Kidney tubule cell (primary cell): Measurements from ENCODE around the gene RETREG2.

Source experiments
- DNase-seq: peaks from one replicate; pipeline ENCODE4 v3.0.0-alpha.2; 2018; ENCODE audit warnings: low spot score

RETREG2 gene

GRCh38 chr2:219169930-219170654 is 8.0 kb upstream of the RETREG2 start, which contains the start of gene SLC23A3:
Gene SLC23A3, minus strand, starts transcription at chr2:219170029. Its CDS starts 45 bp downstream, at chr2:219169984.
- no peak for DNase-seq

- DNase-seq: peak; percentile 92
These were observed 6.8 kb upstream of the RETREG2 start for GRCh38 chr2:219171231-219171651.

DNA sequence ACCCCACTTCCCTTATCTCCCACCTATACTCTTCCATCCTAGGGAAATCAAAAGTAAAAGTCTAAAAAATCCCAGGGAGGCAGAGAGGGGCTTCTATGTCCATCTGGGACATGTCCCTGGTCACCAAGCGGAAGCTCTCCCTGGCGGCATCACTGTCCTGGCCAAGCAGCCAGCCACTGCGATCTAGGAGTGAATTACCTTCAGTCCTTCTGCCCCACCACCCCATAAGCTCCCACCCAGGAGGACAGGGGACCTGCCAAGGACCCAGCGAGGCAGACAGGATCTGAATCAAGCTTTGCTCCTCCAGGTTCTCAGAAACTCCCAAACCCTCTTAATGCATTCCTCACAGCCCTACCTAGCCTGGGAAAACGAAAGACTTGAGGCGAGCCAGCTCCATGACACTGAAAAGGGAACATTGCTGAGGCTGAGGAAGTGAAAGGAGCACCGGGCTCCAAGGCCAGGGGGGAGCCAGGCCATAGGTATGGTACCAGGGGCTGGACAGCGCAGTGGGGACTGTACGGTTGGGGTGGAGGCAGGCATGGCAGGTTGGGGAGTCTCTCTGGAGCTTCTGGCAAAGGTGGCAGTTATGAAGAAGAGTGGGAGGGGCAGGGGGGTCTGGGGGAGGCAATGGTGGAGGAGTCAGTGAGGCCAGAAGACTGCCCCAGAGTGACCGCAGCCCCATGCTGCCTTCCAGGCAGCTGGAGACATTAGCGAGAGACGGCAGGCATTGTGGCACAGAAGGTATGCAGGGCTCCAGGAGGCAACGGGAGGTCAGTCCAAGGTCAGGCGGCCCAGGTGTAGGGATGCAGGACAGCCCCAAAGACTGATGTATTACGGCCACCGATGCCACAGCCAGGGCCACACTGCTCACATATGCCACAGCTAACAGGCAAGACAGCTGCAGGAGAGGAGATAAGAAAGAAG is 5.6 kb upstream of the RETREG2 start:
- no peak for DNase-seq

DNA sequence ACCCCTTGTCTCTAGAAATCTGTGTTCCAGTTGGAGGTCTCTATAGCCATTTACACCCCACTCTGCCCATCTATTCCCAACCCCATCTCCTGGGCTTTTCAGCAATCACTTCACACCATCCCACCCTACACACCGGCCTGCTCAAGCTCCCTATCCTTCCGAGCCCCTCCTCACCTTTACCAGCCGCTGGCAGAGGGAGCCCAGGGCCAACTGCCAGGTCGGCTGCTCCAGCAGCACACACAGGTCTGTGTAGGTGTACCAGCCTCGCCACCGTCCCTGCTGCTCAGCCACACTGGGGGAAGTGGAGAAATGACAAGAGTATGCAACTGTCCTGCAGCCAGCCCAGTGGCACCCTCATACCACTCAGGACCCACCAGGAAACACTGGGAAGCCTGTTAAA is 4.9 kb upstream of the RETREG2 start:
- no peak for DNase-seq

DNA sequence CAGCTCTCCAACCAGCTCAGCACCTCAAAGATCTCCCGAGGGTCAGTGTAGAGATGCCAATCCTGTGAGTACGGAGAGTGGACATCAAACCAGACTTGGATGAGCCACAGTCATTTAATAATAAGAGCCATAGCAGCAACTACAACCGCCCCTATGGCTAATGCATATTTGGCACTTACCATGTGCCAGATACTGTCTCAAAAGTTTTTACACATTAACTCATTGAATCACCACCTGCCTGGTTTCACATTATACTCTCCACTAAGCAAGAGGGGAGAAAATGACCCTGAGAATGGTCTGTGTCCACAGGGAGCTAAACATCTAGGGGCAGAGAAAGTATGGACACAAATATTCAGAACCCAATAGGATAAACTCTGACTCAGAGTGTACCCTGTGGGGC is 3.9 kb upstream of the RETREG2 start:
- peak; percentile 92 for DNase-seq

DNA sequence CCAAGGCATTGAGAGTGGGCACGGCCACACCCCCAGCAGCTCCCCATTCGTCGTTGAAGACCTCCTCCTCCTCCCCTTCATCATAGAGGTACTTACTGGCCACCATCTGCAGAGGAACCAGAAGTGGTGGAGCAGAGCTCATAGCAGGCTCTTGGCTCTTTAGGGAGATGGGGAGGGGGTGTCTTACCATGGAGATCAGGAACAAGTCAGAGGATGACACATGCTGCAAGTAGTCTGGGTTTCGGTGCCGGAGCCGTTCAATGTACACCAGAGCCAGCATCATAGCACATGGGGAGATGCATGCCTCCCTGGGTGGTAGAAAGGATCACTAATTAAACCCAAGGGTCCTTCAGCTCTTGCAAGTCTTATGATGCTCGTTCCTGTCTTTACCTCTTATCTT is 3.3 kb upstream of the RETREG2 start:
- DNase-seq: peak; percentile 90

DNA sequence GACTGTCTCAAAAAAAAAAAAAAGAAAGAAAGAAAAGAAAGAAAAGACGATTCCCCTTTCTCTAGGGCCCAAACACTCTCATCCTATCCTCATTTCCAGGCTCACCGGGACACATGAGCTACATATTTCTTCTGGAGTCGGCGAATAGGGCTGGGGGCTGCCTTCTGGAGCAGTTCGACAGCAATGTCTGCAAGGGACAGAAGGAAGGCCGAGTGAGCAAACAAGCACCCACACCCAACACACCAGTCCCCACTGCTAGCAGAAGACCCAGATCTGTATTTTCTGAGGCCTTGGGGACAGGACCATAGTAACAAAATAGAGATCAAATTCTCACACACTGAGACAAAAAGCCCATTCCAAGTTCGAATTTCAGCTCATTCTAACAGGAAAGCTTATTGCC is 2.6 kb upstream of the RETREG2 start:
- DNase-seq: no peak

DNA sequence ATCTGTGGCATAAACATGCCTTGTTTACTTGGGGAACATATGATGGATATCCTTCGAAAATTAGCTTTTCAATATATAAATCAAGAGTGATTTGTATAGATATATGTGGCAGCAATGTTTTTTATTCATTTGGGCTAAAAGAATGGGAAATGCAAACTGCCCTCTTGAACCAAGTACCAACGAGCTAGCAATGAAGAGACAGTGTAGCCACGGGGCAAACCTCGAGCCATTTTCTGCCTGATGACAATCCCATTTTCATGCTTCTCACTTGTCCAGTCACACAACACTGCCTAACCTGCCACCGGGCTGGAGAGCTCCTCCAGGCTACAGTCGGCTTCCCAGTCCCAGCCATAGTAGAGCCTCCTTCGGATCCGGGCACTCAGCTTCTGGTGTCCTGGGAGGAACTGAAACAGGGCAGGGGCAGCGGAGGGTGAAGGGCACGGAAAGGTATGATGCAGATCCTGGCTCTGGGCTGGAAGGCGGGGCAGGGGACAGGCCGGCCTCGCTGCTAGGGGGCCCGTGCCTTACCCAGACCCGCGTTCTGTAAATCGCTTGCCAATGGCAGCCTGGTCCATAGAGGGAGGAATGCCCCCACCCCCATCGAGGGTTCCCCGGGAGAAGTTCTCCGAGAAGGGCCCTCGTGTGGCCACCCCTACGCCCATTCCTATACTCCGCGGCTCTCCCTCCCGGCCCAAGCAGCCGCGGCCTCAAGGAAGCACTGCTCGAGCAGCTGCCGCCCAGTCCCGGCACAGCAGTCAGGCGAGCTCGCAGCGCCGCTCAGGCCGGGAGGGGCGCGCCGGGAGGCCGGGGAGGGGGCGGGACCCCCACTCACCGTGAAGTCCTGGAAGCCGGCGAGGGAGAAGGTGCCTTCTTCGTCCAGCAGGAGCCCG is 1.9 kb upstream of the RETREG2 start:
- peak; percentile 72 for DNase-seq

- DNase-seq: peak; percentile 93
These were observed 1.1 kb upstream of the RETREG2 start, which contains the start of gene CNPPD1 for GRCh38 chr2:219176818-219177551. Gene CNPPD1, minus strand, starts transcription at chr2:219176925. Its CDS starts 97 bp downstream, at chr2:219176828.

DNA sequence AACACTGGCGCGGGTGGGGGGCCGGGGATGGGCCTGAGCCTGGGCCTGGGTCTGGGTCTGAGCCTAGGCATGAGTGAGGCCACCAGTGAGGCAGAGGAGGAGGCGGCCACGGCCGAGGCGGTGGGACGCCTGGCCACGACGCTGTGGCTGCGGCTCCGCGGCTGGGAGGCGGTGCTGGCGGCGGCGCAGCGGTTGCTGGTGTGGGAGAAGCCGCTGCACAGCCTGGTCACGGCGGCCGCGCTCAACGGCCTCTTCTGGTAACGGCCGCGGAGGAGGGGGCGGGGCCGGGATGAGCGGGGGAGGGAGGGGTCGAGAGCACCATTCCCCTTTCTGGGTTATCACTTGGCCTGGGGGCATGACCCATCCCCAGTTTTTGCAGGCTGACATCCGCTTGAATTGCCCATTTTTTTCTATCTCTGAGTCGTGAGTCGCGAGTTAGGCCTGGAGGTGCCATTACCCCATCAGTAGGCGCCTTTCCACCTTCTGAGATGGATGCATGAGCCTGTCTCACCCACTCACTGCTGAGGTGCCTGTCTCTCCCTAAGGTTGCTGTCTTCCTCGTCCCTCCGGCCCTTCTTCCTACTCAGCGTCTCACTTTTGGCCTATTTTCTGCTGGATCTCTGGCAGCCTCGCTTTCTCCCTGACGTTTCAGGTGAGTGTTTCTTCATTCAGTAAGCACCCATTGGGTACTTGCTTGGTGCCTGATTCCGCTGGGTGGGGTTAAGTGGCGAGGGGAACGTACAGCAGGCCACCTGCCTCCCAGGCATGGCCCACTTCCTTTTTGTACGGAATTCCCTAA is 501 bp downstream of the RETREG2 start:
- no peak for DNase-seq

- no peak for DNase-seq
These were observed 1.8 kb downstream of the RETREG2 start for GRCh38 chr2:219179601-219180465.

- DNase-seq: no peak
These were observed 2.9 kb downstream of the RETREG2 start for GRCh38 chr2:219180961-219181360.

- no peak for DNase-seq
These were observed 3.5 kb downstream of the RETREG2 start for GRCh38 chr2:219181531-219181930.

DNA sequence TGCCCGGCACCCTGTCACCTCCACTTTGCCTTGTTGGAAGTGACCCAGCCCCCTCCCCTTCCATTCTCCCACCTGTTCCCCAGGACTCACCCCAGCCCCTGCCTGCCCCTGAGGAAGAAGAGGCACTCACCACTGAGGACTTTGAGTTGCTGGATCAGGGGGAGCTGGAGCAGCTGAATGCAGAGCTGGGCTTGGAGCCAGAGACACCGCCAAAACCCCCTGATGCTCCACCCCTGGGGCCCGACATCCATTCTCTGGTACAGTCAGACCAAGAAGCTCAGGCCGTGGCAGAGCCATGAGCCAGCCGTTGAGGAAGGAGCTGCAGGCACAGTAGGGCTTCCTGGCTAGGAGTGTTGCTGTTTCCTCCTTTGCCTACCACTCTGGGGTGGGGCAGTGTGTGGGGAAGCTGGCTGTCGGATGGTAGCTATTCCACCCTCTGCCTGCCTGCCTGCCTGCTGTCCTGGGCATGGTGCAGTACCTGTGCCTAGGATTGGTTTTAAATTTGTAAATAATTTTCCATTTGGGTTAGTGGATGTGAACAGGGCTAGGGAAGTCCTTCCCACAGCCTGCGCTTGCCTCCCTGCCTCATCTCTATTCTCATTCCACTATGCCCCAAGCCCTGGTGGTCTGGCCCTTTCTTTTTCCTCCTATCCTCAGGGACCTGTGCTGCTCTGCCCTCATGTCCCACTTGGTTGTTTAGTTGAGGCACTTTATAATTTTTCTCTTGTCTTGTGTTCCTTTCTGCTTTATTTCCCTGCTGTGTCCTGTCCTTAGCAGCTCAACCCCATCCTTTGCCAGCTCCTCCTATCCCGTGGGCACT is 4.5 kb downstream of the RETREG2 start:
- DNase-seq: no peak

DNA sequence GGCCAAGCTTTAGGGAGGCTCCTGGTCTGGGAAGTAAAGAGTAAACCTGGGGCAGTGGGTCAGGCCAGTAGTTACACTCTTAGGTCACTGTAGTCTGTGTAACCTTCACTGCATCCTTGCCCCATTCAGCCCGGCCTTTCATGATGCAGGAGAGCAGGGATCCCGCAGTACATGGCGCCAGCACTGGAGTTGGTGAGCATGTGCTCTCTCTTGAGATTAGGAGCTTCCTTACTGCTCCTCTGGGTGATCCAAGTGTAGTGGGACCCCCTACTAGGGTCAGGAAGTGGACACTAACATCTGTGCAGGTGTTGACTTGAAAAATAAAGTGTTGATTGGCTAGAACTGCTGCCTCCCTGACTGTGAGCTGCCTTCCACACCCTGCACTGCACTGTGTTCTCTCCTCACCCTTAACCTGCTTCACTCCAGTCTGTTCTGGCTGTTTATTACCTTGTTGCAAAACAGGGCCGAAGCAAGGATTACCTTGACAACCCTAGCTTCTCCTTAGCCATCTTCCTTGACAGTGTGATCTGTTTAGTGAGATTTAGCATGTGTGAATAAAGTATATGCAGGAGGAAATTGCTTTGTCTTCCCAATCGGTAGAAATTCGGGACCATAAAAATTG is 5.2 kb downstream of the RETREG2 start:
- no peak for DNase-seq

- DNase-seq: no peak
These were observed 6.0 kb downstream of the RETREG2 start for GRCh38 chr2:219184121-219184520.

DNA sequence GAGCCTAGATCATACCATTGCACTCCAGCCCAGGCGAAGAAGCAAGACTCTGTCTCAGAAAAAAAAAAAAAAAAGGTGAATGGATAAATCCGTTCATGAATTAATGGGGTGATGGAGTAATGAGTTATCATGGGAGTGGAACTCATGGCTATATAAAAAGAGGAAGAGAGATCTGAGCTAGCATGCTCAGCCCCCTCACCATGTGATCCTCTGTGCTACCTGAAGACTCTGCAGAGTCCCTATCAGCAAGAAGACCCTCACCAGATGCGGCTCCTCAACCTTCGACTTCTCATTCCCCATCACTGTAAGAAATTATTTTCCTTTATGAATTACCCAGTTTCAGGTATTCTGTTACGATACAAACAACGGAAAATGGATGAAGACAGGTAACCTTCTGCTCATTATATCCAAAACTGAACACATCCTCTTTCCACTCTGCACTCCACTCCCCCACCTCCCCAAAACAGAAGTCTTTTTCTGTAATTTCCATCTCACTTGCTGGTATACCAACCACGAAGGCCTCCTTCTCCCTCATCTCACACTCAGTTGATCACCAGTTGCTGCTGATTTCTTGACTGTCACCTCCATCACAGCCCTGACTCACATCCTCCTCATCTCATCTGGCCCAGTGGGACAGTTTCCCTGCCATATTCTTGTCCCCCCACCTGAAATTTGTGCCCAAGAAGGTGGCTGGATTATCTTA is 8.8 kb downstream of the RETREG2 start:
- DNase-seq: no peak
